Breast epithelium (tissue), 4 donors: ENCODE data around the gene NCKAP5. TPM values are rescaled to one million over a fixed set of nuclear protein-coding genes. Genes with fewer than 3 reads are reported as not detected.

ENCODE experiments used
- DNase-seq, 2 donors: peaks; one replicate each; pipeline ENCODE4 v3.0.0-alpha.2; 2019; ENCODE audit warnings: low spot score in 2 of 2
- H3K27ac ChIP-seq, 2 donors: fragments of 200-600 bp; sonication (generic) in 1 of 2; one replicate each; pipeline ENCODE4 v1.5.1; 2016 to 2019; ENCODE audit warnings: mild to moderate bottlenecking in 1 of 2
- H3K27me3 ChIP-seq, 2 donors: fragments of 200-600 bp; sonication (generic) in 1 of 2; one replicate each; pipeline versions ENCODE4 v1.5.1 to v1.6.0; 2017 to 2019; ENCODE audit warnings: control low read depth in 1 of 2, mild to moderate bottlenecking in 1 of 2
- H3K36me3 ChIP-seq: fragments of 200-600 bp; one replicate; pipeline ENCODE4 v1.5.1; 2019
- H3K4me1 ChIP-seq, 2 donors: fragments of 200-600 bp; sonication (generic); one replicate each; pipeline ENCODE4 v1.5.1; 2016 to 2019; ENCODE audit warnings: control low read depth in 1 of 2
- H3K4me3 ChIP-seq, 3 donors: fragments of 200-600 bp; sonication (generic); 1 replicate in 2 of 3; 2 replicates in 1 of 3; pipeline ENCODE4 v1.5.1; 2016 to 2019; ENCODE audit warnings: mild to moderate bottlenecking in 3 of 3, moderate library complexity in 2 of 3
- H3K9me3 ChIP-seq, 2 donors: fragments of 200-600 bp; sonication (generic) in 1 of 2; one replicate each; pipeline ENCODE4 v1.5.1; 2016 to 2019; ENCODE audit warnings: control low read depth in 1 of 2
- POLR2A ChIP-seq: fragments of 450-650 bp; IDR thresholded peaks from one replicate; pipeline ENCODE4 v1.6.1; 2016; ENCODE audit warnings: antibody characterized with exemption, mild to moderate bottlenecking, moderate library complexity
- POLR2AphosphoS5 ChIP-seq, 3 donors: sonication (generic); formaldehyde crosslinking; IDR thresholded peaks; one replicate each; pipeline ENCODE4 v1.6.1; 2017; ENCODE audit warnings: antibody characterized with exemption in 3 of 3
- intact Hi-C: fragments of 100-400 bp; cut with DNase I; formaldehyde crosslinking; loops from one replicate; pipeline ENCODE4 v1.15.1; 2023; ENCODE audit warnings: low total_unique reads
- total RNA-seq, 3 donors: library from RNA; depleted of rRNA; stranded (reverse); fragments of >200 nt; gene quantifications; one replicate each; pipeline ENCODE4 v1.1.0, GENCODE V29; 2016
- TF ChIP-seq, protein P1 (sequence below), 3 donors: fragments of 450-650 bp; IDR thresholded peaks; one replicate each; pipeline ENCODE4 v1.5.1; 2016 to 2017; ENCODE audit warnings: antibody characterized with exemption in 3 of 3, mild to moderate bottlenecking in 3 of 3, moderate library complexity in 3 of 3

Gene NCKAP5
- total RNA-seq, 3 donors from 2014 or later = 1.1 to 10.5 (median 6.1) TPM

DNA sequence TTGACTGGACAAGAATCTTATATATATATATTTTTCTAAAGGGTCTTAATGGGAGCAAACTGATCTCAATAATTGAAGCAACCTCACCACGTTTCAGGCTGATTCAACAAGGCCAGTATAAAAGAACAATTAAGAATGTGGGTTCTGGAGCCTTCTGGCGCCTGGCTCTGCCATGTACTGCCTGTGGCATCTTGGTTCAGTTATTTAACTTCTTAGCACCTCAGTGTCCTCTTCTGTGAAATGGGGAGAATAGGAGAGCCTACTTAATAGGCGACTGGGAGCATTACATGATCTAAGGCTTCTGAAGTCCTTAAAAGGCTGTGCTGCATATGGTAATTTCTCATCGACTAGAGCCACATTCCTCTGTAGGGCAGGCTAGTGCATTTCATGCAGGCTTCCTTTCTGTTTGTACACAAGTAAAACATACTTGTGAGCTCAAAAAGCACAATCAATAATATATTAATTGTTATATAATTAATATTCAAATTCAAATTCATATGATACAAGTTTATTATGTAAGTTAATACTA is 779.9 kb downstream of the NCKAP5 start:
- intact Hi-C loops = no loop called here
- H3K27ac ChIP-seq = no peak overlapping the region
- no peaks in the 10 kb centered on the region for H3K36me3 ChIP-seq
- H3K4me3 ChIP-seq = no peak overlapping the region
- TF ChIP-seq, protein P1, sequence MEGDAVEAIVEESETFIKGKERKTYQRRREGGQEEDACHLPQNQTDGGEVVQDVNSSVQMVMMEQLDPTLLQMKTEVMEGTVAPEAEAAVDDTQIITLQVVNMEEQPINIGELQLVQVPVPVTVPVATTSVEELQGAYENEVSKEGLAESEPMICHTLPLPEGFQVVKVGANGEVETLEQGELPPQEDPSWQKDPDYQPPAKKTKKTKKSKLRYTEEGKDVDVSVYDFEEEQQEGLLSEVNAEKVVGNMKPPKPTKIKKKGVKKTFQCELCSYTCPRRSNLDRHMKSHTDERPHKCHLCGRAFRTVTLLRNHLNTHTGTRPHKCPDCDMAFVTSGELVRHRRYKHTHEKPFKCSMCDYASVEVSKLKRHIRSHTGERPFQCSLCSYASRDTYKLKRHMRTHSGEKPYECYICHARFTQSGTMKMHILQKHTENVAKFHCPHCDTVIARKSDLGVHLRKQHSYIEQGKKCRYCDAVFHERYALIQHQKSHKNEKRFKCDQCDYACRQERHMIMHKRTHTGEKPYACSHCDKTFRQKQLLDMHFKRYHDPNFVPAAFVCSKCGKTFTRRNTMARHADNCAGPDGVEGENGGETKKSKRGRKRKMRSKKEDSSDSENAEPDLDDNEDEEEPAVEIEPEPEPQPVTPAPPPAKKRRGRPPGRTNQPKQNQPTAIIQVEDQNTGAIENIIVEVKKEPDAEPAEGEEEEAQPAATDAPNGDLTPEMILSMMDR (IDR thresholded peaks at IDR 0.05) = no peak
- TF ChIP-seq POLR2A = no peak
- TF ChIP-seq POLR2AphosphoS5 (IDR thresholded peaks at IDR 0.05) = no peak
- no peak for DNase-seq
- H3K27me3 ChIP-seq = no peaks in the 10 kb centered on the region
- no peaks in the 10 kb centered on the region for H3K9me3 ChIP-seq
- H3K4me1 ChIP-seq = no peaks in the 10 kb centered on the region

DNA sequence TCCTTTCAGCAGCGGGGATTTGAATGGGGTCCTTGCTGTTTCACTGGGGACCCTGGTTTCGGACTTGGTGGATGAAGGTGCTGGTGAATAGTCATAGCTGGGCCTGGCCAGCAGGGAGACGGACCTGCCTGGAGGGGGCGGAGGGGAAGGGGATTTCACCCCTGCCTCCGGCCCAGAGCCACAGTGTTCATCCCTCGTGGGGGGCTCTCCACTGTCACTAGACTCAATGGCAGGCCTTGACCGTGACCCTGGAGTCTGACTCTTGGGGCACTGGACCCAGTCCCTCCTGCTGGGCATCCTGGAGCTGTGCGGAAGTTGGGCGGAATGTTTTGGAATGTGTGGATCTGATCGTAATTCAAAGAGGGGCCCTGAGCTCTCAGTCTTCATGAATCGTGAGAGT is 784.4 kb downstream of the NCKAP5 start:
- DNase-seq = no peak
- H3K4me1 ChIP-seq = no peaks in the 10 kb centered on the region
- H3K9me3 ChIP-seq = no peaks in the 10 kb centered on the region
- H3K36me3 ChIP-seq = no peaks in the 10 kb centered on the region
- TF ChIP-seq POLR2AphosphoS5 (IDR thresholded peaks at IDR 0.05) (no peak), POLR2A (no peak)
- TF ChIP-seq, protein P1 (IDR thresholded peaks at IDR 0.05) = no peak
- intact Hi-C loops = no loop called here
- H3K27ac ChIP-seq = no peak overlapping the region
- H3K27me3 ChIP-seq = no peaks in the 10 kb centered on the region
- no peak overlapping the region for H3K4me3 ChIP-seq

DNA sequence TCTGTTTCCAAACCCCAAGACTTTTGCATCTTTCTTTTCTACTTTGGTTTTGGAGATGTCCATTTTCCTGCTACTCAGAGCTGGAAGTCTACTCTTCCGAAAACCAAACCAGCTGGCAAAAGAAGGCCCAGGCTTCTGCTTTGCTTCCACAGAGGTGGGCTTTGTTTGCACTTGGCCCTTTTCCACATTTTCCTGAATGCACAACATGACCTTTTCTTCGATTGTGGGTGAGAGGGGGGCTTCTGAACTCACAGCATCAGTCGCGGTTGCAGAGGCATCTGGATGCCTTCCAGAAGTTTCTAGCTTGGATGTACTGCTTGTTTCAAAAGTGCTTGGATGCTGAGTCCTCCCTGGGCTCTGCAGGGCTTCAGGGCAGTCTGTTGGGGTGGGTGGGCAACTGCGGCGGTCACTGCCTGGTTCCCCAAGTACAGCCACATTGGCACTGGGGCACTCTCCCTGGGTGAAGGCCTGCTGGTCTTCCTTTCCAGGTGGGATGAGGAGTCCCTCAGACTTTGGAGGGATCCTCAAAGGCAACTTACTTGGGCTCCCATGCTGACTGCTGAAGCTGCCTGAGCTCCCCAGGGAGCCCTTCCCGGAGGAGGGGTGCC is 786.0 kb downstream of the NCKAP5 start:
- no peak for DNase-seq
- H3K36me3 ChIP-seq = no peaks in the 10 kb centered on the region

DNA sequence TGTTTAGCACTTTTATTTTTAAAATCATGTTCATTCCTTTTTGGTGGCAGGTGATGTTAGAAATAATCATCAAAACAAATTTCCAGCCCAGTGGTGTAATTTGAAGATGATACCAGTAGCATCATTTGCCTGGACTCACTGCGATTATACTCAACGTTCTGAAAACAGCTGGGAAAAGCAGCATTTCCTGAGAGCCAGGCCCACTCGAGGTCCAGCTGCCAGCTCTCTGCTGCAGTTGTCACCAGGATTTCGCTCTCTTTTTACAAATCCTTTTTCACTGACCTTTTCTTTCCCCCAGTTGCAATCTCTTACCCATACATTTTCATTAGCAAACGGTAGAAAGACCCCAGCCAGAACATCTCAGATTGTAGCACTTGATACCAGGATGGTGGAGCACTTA is 787.6 kb downstream of the NCKAP5 start:
- intact Hi-C loops = no loop called here
- no peaks in the 10 kb centered on the region for H3K4me1 ChIP-seq
- no peak for DNase-seq
- H3K27ac ChIP-seq = no peak overlapping the region
- no peaks in the 10 kb centered on the region for H3K27me3 ChIP-seq
- H3K4me3 ChIP-seq = no peak overlapping the region
- TF ChIP-seq POLR2A (no peak), POLR2AphosphoS5 (IDR thresholded peaks at IDR 0.05) (no peak)
- TF ChIP-seq, protein P1 (IDR thresholded peaks at IDR 0.05) = no peak
- no peaks in the 10 kb centered on the region for H3K36me3 ChIP-seq
- H3K9me3 ChIP-seq = no peaks in the 10 kb centered on the region

More for the DNA sequence above, 786.0 kb downstream of the NCKAP5 start:
- no peaks in the 10 kb centered on the region for H3K27me3 ChIP-seq
- H3K9me3 ChIP-seq = no peaks in the 10 kb centered on the region
- intact Hi-C loops = no loop called here
- H3K4me3 ChIP-seq = no peak overlapping the region
- H3K4me1 ChIP-seq = no peaks in the 10 kb centered on the region
- TF ChIP-seq, protein P1 (IDR thresholded peaks at IDR 0.05) = no peak
- TF ChIP-seq POLR2A (no peak), POLR2AphosphoS5 (IDR thresholded peaks at IDR 0.05) (no peak)
- H3K27ac ChIP-seq = no peak overlapping the region

DNA sequence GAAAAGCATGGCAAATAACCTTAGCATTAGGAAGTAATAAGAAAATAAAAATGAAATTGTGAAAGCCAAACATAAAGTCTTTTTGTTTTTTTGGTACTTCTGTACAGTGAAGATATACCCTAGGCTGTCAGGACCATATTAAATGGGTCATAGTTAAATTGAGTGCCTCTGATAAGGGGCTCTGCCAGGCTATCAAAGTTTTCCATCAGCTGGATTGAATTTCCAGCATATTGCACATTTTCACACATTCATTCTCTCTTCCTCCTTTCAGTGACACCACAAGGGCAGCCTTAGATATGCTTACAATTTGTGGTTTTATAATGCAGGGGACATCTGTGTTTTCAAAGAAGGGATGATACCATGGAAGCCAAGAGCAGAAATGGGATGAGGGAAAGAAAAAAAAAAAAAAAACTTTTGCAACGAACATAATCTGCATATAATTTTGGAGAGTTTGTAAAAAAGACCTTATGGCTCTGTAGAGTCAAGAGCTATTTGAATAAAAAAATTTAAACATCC is 789.0 kb downstream of the NCKAP5 start:
- DNase-seq = no peak
- intact Hi-C loops = no loop called here
- Histone ChIP-seq H3K27ac (no peak overlapping the region), H3K9me3 (no peaks in the 10 kb centered on the region), H3K27me3 (no peaks in the 10 kb centered on the region), H3K4me1 (no peaks in the 10 kb centered on the region), H3K4me3 (no peak overlapping the region), H3K36me3 (no peaks in the 10 kb centered on the region)
- TF ChIP-seq POLR2A = no peak
